ENCODE data around the gene RAPGEF1.

Gene RAPGEF1

DNA sequence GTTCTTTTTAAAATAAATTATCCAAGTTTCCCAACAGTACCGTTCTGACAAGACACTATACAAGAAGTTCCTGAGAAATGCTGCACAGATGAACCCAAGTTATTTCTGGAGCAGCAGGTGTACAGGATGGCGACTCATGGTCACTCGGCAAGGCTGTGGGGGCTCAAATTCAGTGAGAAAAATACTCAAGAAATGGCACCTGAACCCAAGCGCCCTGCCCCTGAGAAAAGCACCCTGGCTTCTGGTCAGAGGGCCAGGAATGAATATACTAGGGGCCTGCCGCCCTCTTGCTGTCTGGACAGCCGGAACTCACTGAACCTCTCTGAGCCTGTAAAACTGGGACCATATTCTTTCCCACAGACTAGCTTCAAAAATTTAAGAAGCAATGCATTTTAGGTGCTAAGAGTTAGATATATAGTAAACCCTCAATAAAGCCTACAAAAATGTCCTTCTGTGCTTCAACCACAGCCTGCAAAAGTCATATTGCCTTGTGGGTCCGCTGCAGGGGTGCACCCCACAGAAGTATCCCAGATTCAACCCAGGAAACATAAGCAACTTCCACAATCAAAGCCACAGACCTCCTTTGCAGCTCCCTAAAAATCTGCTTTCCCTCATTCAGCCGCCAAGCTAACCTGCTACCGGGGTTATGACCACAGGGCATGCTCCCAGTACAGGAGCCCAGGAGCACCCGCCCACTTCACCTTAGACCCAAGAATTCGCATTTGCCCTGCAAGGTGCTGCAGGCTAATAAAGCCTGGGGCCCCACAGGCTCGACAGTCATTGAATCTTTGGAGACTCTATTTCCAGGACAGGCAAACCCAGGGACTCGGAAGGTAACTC, 1.4 kb downstream of the RAPGEF1 start:
- DNase-seq (ENCODE audit: low spot score): peak; percentile 70
- POLR2A ChIA-PET (ENCODE audit: low non-redundant PET): interaction anchor here (0.6 kb wide), 1 partner anchor 24 kb away, joined by 4 read pairs; no protein-coding TSS in a partner anchor
- TF ChIP-seq, protein P1, sequence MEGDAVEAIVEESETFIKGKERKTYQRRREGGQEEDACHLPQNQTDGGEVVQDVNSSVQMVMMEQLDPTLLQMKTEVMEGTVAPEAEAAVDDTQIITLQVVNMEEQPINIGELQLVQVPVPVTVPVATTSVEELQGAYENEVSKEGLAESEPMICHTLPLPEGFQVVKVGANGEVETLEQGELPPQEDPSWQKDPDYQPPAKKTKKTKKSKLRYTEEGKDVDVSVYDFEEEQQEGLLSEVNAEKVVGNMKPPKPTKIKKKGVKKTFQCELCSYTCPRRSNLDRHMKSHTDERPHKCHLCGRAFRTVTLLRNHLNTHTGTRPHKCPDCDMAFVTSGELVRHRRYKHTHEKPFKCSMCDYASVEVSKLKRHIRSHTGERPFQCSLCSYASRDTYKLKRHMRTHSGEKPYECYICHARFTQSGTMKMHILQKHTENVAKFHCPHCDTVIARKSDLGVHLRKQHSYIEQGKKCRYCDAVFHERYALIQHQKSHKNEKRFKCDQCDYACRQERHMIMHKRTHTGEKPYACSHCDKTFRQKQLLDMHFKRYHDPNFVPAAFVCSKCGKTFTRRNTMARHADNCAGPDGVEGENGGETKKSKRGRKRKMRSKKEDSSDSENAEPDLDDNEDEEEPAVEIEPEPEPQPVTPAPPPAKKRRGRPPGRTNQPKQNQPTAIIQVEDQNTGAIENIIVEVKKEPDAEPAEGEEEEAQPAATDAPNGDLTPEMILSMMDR (conservative IDR thresholded peaks at IDR 0.05; ENCODE audit: low read depth): no peak
- H3K27ac ChIP-seq: peak overlapping the region; percentile 79
- CTCF ChIA-PET: interaction anchor here (0.6 to 2.9 kb wide), 9 partner anchors 24 to 527 kb away, joined by 3 to 40 read pairs (median 4); no protein-coding TSS in a partner anchor

DNA sequence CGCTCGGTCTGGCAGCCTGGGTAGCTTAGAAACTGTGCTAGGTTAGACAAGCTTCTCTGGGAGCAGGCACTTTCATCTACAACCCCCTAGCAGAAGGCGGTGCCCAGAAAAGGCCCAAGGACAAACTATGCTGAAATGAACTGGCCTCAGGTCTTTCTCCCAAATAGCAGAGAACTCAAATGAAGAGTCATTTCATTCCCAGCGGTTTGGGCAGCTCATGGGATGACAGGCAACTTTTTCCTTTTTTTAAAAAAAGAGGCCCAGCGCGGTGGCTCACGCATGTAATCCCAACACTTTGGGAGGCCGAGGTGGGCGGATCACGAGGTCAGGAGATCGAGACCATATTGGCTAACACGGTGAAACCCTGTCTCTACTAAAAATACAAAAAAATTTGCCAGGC, 2.5 kb downstream of the RAPGEF1 start:
- CTCF ChIA-PET: interaction anchor here (0.6 kb wide), 1 partner anchor 146 kb away, joined by 3 read pairs; no protein-coding TSS in a partner anchor
- POLR2A ChIA-PET (ENCODE audit: low non-redundant PET): no interaction called here
- TF ChIP-seq, protein P1 (conservative IDR thresholded peaks at IDR 0.05; ENCODE audit: low read depth): no peak
- 0 out of 2 replicates have a peak overlapping the region, but pooled peaks have one; percentile 0 for H3K27ac ChIP-seq
- no peak for DNase-seq (ENCODE audit: low spot score)

DNA sequence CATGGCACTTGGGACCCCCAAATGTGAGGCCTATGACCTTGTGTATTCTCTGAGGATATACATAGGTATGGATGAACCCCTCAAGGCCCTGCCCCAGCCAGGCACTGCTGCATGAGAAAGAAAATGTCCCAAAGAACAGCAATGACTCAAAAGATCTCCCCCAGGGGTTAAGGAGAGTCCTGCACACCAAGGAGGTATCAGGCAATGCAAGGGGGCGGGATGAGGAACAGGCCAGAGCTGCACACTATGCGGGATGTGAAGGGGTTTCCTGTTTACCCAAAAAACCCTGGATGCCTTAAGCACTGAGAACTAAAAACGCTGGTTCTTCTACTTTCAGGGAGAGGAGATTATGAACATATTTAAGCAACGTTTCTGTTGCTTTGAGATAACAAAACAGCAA, 3.4 kb downstream of the RAPGEF1 start:
- ChIA-PET POLR2A (ENCODE audit: low non-redundant PET) (no interaction called here), CTCF (interaction anchor here (0.6 kb wide), 3 partner anchors 135 to 1630 kb away, joined by 3 to 4 read pairs (median 4); no protein-coding TSS in a partner anchor)
- TF ChIP-seq, protein P1 (conservative IDR thresholded peaks at IDR 0.05; ENCODE audit: low read depth): no peak
- DNase-seq (ENCODE audit: low spot score): no peak
- H3K27ac ChIP-seq: peak overlapping the region; percentile 21

DNA sequence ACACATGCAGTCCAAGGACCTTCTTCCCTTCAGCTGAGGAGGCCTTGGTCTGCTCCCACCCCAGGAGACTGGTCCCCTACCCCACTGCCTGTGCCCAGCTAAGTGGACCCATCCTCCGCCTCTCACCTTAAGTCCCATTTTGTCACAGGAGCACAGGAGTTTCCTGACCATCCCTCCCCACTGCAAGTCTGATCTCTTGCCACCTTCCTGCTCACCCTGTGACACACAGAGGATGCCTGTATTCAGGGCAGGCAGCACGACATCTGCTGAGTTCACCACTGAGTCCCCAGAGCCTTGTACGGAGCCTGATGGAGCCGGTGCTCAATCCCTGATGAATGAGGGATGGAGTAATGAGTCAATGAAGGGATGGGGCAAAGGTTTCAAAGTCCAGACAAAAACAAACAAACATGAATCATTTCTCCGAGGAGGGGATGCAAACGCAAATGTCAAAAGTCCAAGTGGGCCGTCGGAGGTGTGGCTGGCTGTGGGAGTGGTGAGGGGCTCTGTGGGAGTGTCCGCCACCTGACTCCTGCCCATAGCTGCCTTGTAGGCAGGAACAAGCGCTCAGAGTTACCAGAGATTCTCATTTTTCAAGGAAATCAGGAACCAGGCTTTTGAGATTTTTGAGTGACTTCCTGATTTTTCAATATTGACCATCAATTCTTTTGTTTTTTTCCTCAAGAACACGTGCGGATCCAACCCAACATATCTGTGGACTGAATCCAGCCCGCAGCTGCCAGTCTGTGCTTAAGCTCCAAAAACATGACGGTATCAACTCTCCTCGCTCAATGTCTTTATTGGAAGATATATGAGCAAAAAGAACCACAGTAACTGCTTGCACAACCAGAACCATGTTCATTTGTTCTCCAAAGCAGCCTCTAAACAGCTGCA, 4.4 kb downstream of the RAPGEF1 start:
- TF ChIP-seq, protein P1 (conservative IDR thresholded peaks at IDR 0.05; ENCODE audit: low read depth): no peak
- no peak for DNase-seq (ENCODE audit: low spot score)
- CTCF ChIA-PET: interaction anchor here (0.6 to 0.9 kb wide), 2 partner anchors 9 to 555 kb away, joined by 3 to 4 read pairs; no protein-coding TSS in a partner anchor
- peak overlapping the region; percentile 92 for H3K27ac ChIP-seq
- POLR2A ChIA-PET (ENCODE audit: low non-redundant PET): no interaction called here

DNA sequence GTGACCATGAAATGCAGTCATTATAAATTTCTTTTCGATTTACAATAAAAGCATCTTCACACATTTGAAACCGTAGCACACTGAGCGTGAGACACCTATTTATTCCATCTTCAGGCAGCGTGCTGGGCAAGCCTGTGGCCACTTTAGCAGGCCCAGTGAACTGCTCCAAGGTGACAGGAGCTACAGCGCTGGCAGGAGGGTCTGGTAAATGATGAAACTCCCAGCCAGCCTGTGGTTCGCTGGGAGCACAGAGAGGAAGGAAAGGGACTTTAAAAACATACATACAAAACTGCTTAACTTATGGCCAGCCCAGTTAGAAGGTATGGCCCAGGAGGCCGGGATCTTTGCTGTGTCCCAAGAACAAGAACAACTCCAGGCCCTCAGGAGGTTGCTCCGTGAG, 5.1 kb downstream of the RAPGEF1 start:
- no peak for DNase-seq (ENCODE audit: low spot score)
- H3K27ac ChIP-seq: peak overlapping the region; percentile 92
- ChIA-PET POLR2A (ENCODE audit: low non-redundant PET) (interaction anchor here (0.5 kb wide), 1 partner anchor 84 kb away, joined by 3 read pairs; no protein-coding TSS in a partner anchor), CTCF (interaction anchor here (0.9 to 1.4 kb wide), 2 partner anchors 8 to 143 kb away, joined by 3 to 7 read pairs; no protein-coding TSS in a partner anchor)
- TF ChIP-seq, protein P1 (conservative IDR thresholded peaks at IDR 0.05; ENCODE audit: low read depth): no peak

All from RWPE1 (cell line).